B cell (primary cell): ENCODE results near the gene ACTL6B. TPM values are rescaled to one million over a fixed set of nuclear protein-coding genes. Genes with fewer than 3 reads are reported as not detected.

ENCODE experiments used
- ATAC-seq: fragments of 200-7000 bp; cut with Tn5 transposase; one replicate; pipeline ENCODE4 v1.10.0; 2021; ENCODE audit warnings: low read depth, mild to moderate bottlenecking, moderate number of reproducible peaks, moderate library complexity
- CTCF ChIA-PET: fragments of 350-600 bp; sonication (Branson Sonifier 250); formaldehyde crosslinking; loops from one replicate; lab custom pipeline; 2021; ENCODE audit warnings: antibody characterized with exemption, inconsistent platforms; lab: Charles Lee
- POLR2A ChIA-PET: fragments of 350-600 bp; sonication (Branson Sonifier 250); formaldehyde crosslinking; loops from one replicate; lab custom pipeline; 2021; ENCODE audit warnings: antibody characterized with exemption; lab: Charles Lee
- DNase-seq: peaks from one replicate; pipeline ENCODE4 v3.0.0; 2013
- H2AFZ ChIP-seq: 2 replicates; pipeline ENCODE4 v1.6.1; 2012; ENCODE audit warnings: mild to moderate bottlenecking, low read depth, low read length; ENCODE audit not compliant: insufficient read depth, poor library complexity, severe bottlenecking
- H3K27ac ChIP-seq, 2 donors: 1 replicate in 1 of 2; 2 replicates in 1 of 2; pipeline ENCODE4 v1.5.1; 2012 to 2013; ENCODE audit warnings: low read length in 2 of 2, mild to moderate bottlenecking in 2 of 2, moderate library complexity in 1 of 2
- H3K27me3 ChIP-seq, 4 experiments: fragments of 200-600 bp in 1 of 4; sonication (generic) in 1 of 4; replicated peaks in 1 of 4; 1 replicate in 2 of 4; 2 replicates in 2 of 4; pipeline versions ENCODE4 v1.6.1 to v1.7.0; 2013 to 2016; ENCODE audit warnings: low read length in 3 of 4, mild to moderate bottlenecking in 2 of 4, mixed read lengths in 1 of 4, moderate library complexity in 1 of 4; ENCODE audit not compliant: insufficient read depth in 4 of 4, control insufficient read depth in 3 of 4; ENCODE audit errors: control extremely low read depth in 1 of 4
- H3K36me3 ChIP-seq, 2 experiments: replicated peaks in 1 of 2; 1 replicate in 1 of 2; 2 replicates in 1 of 2; pipeline versions ENCODE4 v1.6.1 to v1.7.1; 2013; ENCODE audit warnings: low read length in 1 of 2; ENCODE audit not compliant: insufficient read depth in 2 of 2, control insufficient read depth in 1 of 2; ENCODE audit errors: control extremely low read depth in 1 of 2, extremely low read depth in 1 of 2
- H3K4me1 ChIP-seq, 2 donors: fragments of 200-600 bp in 1 of 2; sonication (generic) in 1 of 2; 1 replicate in 1 of 2; 2 replicates in 1 of 2; pipeline versions ENCODE4 v1.5.1 to v1.6.1; 2013 to 2017; ENCODE audit warnings: low read length in 2 of 2; ENCODE audit not compliant: control insufficient read depth in 2 of 2, insufficient read depth in 2 of 2
- H3K4me2 ChIP-seq: replicated peaks from 2 replicates; pipeline ENCODE3; 2012; ENCODE audit warnings: mild to moderate bottlenecking, low read depth, low read length; ENCODE audit not compliant: poor library complexity, severe bottlenecking
- H3K4me3 ChIP-seq, 5 experiments: fragments of 200-600 bp in 1 of 5; sonication (generic) in 1 of 5; 1 replicate in 3 of 5; 2 replicates in 2 of 5; pipeline versions ENCODE4 v1.5.1 to v1.7.0; 2011 to 2016; ENCODE audit warnings: low read length in 4 of 5, mild to moderate bottlenecking in 4 of 5, low read depth in 2 of 5, control low read depth in 1 of 5, moderate library complexity in 1 of 5; ENCODE audit not compliant: insufficient read depth in 1 of 5; ENCODE audit errors: control extremely low read depth in 1 of 5, extremely low read depth in 1 of 5
- H3K79me2 ChIP-seq: fragments of 200-600 bp; sonication (generic); one replicate; pipeline ENCODE4 v1.6.0; 2016; ENCODE audit warnings: low read length; ENCODE audit not compliant: control insufficient read depth, insufficient read depth
- H3K9ac ChIP-seq: fragments of 200-600 bp; sonication (generic); 2 replicates; pipeline ENCODE4 v1.6.1; 2017; ENCODE audit warnings: mild to moderate bottlenecking, low read length, moderate library complexity
- H3K9me3 ChIP-seq, 3 donors: one replicate each; pipeline versions ENCODE4 v1.6.1 to v1.7.1; 2013; ENCODE audit warnings: low read length in 2 of 3; ENCODE audit not compliant: control insufficient read depth in 2 of 3, insufficient read depth in 1 of 3; ENCODE audit errors: control extremely low read depth in 1 of 3
- H4K20me1 ChIP-seq: 2 replicates; pipeline ENCODE4 v1.6.0; 2012; ENCODE audit warnings: mild to moderate bottlenecking, low read length; ENCODE audit not compliant: insufficient read depth, control insufficient read depth, poor library complexity, severe bottlenecking
- H3K27ac Mint-ChIP-seq: one replicate; pipeline ENCODE4 v1.8.0; 2021; ENCODE audit warnings: mixed read lengths
- H3K27me3 Mint-ChIP-seq: one replicate; pipeline ENCODE4 v1.8.0; 2021; ENCODE audit warnings: mixed read lengths
- H3K4me1 Mint-ChIP-seq: one replicate; pipeline ENCODE4 v1.8.0; 2021; ENCODE audit warnings: mixed read lengths
- H3K4me3 Mint-ChIP-seq: one replicate; pipeline ENCODE4 v1.8.0; 2021; ENCODE audit warnings: mixed read lengths
- H3K9me3 Mint-ChIP-seq: one replicate; pipeline ENCODE4 v1.8.0; 2022; ENCODE audit warnings: mixed read lengths; ENCODE audit not compliant: insufficient read depth
- EZH2 ChIP-seq: IDR thresholded peaks from 2 replicates; pipeline ENCODE4 v1.6.1; 2012; ENCODE audit warnings: borderline replicate concordance, low read depth, mild to moderate bottlenecking, moderate library complexity, low read length; ENCODE audit not compliant: insufficient read depth, poor library complexity, severe bottlenecking
- WGBS: methylation state at CpG from one replicate; pipeline ENCODE4 v1.1.5; 2013; ENCODE audit warnings: missing lambda C conversion rate; ENCODE audit not compliant: insufficient coverage; 5-methylcytosine and 5-hydroxymethylcytosine counted together
- intact Hi-C: fragments of 100-400 bp; cut with micrococcal nuclease; formaldehyde crosslinking; loops from one replicate; pipeline ENCODE4 v1.10.0; 2022
- polyA plus RNA-seq: library from polyadenylated mRNA; depleted of rRNA; stranded (reverse); fragments of >200 nt; gene quantifications from 2 replicates; pipeline ENCODE4 v1.2.3, GENCODE V29; 2012
- total RNA-seq, 2 donors: library from RNA; stranded (reverse); fragments of 120-200 nt in 1 of 2; gene quantifications; 1 replicate in 1 of 2; 2 replicates in 1 of 2; pipeline versions ENCODE4 v1.2.3 to v1.2.4, GENCODE V29; 2013 to 2022
- TF ChIP-seq, protein P1 (sequence below): fragments of 200-600 bp; IDR thresholded peaks from one replicate; pipeline ENCODE4 v1.8.0; 2022; ENCODE audit warnings: antibody characterized with exemption, mild to moderate bottlenecking

The ACTL6B gene
- total and polyA plus RNA-seq, 2 donors (not counting 1 experiment from before 2014, with no cell fraction given) = not detected

DNA sequence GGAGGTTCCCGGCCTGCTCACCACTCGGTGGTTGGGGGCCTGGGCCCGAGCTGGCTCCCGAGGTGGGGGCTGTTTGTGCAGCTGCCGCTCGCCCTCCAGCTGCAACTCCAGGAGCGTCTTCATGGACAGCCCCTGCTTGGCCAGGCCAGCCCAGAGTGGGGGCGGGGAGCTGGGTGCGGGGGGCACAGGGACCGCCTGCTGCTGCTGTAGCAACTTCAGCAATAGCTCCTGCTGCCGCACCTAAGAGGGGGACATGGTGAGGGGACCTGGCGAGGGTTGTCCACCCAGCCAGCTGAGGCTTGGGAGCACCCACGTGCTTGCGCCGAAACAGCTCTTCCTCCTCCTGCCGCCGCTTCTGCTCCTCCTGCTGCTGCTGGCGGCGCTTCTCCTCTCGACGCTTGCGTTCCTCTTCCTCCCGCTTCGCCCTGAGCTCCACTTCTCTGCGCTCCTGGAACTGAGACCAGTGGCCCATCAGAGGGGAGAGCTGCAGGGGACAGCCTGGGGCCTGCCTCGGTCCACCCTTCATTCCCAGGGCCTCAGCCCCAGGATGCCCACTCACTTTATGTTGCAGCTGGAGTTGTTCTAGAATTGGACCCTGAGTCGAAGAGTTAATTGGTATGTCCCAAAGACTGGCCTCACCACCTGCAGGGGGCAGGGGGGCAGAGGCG lies 26.9 kb upstream of the ACTL6B start:
- Mint-ChIP-seq H3K27ac (no peak overlapping the region), H3K9me3 (no peaks in the 10 kb centered on the region), H3K4me1 (peaks cover 2% of the 10 kb centered on the region), H3K27me3 (no peaks in the 10 kb centered on the region), H3K4me3 (no peak overlapping the region)
- no peak overlapping the region for H3K27ac ChIP-seq
- no peak overlapping the region for H3K9ac ChIP-seq
- H3K4me2 ChIP-seq = no peak overlapping the region
- intact Hi-C loops = no loop called here
- ChIA-PET POLR2A (interaction anchor here (1.0 kb wide), 1 partner anchor 12 kb away, joined by 4 read pairs; no protein-coding TSS in a partner anchor), CTCF (interaction anchor here (0.7 to 1.4 kb wide), 2 partner anchors 10 to 213 kb away, joined by 3 to 4 read pairs; no protein-coding TSS in a partner anchor)
- TF ChIP-seq, protein P1, sequence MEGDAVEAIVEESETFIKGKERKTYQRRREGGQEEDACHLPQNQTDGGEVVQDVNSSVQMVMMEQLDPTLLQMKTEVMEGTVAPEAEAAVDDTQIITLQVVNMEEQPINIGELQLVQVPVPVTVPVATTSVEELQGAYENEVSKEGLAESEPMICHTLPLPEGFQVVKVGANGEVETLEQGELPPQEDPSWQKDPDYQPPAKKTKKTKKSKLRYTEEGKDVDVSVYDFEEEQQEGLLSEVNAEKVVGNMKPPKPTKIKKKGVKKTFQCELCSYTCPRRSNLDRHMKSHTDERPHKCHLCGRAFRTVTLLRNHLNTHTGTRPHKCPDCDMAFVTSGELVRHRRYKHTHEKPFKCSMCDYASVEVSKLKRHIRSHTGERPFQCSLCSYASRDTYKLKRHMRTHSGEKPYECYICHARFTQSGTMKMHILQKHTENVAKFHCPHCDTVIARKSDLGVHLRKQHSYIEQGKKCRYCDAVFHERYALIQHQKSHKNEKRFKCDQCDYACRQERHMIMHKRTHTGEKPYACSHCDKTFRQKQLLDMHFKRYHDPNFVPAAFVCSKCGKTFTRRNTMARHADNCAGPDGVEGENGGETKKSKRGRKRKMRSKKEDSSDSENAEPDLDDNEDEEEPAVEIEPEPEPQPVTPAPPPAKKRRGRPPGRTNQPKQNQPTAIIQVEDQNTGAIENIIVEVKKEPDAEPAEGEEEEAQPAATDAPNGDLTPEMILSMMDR = no peak
- TF ChIP-seq EZH2 = no peak
- ATAC-seq = no peak
- no peak overlapping the region for H3K4me3 ChIP-seq
- H3K4me1 ChIP-seq = peaks cover 0 to 3% of the 10 kb centered on the region in 2 donors
- no peaks in the 10 kb centered on the region for H3K27me3 ChIP-seq
- H3K79me2 ChIP-seq = peaks cover 16% of the 10 kb centered on the region
- peaks cover 72% of the 10 kb centered on the region for H4K20me1 ChIP-seq
- WGBS = 96% methylated on average over 28 of the region's 28 CpGs
- H3K36me3 ChIP-seq = peaks cover 0 to 85% of the 10 kb centered on the region in 2 experiments
- no peak overlapping the region for H2AFZ ChIP-seq
- DNase-seq = peak; percentile 19
- no peaks in the 10 kb centered on the region for H3K9me3 ChIP-seq

DNA sequence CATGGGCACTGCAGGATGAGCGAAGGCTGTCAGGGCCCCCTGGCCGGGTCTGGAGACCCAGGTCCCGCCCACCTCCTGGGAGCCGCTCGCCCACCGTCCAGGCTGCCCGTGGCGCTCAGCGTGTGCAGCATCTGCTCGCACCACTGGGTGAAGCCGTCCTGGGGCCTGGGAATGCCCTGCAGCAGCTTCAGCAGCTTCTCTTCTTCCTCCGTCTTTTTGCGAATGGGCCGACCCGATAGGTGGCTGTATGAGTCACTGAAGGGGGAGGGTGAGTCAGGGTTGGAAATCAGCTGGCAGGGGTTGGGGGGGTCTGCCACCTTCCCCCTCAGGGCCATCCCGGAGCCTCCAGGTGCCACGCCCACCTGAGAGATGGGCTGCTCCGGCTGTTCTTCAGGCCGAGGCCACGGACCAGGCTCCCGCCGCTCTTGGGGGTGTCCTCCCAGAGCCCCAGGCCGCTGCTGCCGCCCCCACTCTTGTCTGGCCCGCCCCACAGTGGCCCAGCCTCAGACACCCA lies 26.0 kb upstream of the ACTL6B start:
- intact Hi-C loops = no loop called here
- Histone ChIP-seq H4K20me1 (peaks cover 72% of the 10 kb centered on the region), H3K4me1 (peaks cover 0 to 3% of the 10 kb centered on the region in 2 donors), H3K27me3 (no peaks in the 10 kb centered on the region), H3K27ac (no peak overlapping the region), H3K79me2 (peaks cover 9% of the 10 kb centered on the region), H2AFZ (no peak overlapping the region), H3K4me3 (no peak overlapping the region), H3K36me3 (peaks cover 0 to 86% of the 10 kb centered on the region in 2 experiments), H3K9ac (no peak overlapping the region), H3K9me3 (no peaks in the 10 kb centered on the region), H3K4me2 (no peak overlapping the region)
- Mint-ChIP-seq H3K4me1 (peaks cover 2% of the 10 kb centered on the region), H3K27me3 (no peaks in the 10 kb centered on the region), H3K9me3 (no peaks in the 10 kb centered on the region), H3K27ac (peak overlapping the region; percentile 67), H3K4me3 (no peak overlapping the region)
- CTCF ChIA-PET = interaction anchor here (0.7 kb wide), 1 partner anchor 213 kb away, joined by 3 read pairs; no protein-coding TSS in a partner anchor
- DNase-seq (no peak), ATAC-seq (no peak)
- WGBS = 92% methylated on average over 22 of the region's 25 CpGs
- TF ChIP-seq EZH2 = no peak
- TF ChIP-seq, protein P1 = no peak
- POLR2A ChIA-PET = interaction anchor here (1.0 kb wide), 1 partner anchor 13 kb away, joined by 4 read pairs; no protein-coding TSS in a partner anchor
